PC-3 (cell line): ENCODE measurements around the gene CCM2. TPM values are rescaled to one million over a fixed set of nuclear protein-coding genes. Genes with fewer than 3 reads are reported as not detected.

Source experiments
- ATAC-seq: fragments of 200-7000 bp; cut with Tn5 transposase; 2 replicates; pipeline ENCODE4 v1.9.1; 2020; ENCODE audit warnings: mild to moderate bottlenecking, moderate library complexity
- BruUV-seq: library from RNA; stranded (reverse); fragments of 400-500 nt; replicated peaks from 2 replicates; lab custom pipeline; 2021; lab: Mats Ljungman, UMichigan
- CTCF ChIA-PET: fragments of 300-600 bp; sonication (Branson Sonifier 250); formaldehyde crosslinking; loops from one replicate; lab custom pipeline; 2022; ENCODE audit warnings: antibody characterized with exemption; lab: Charles Lee
- POLR2A ChIA-PET: fragments of 300-600 bp; sonication (Branson Sonifier 250); formaldehyde crosslinking; loops from one replicate; lab custom pipeline; 2022; ENCODE audit warnings: antibody characterized with exemption; ENCODE audit not compliant: unreplicated experiment; lab: Charles Lee
- DNase-seq: peaks from one replicate; pipeline ENCODE4 v3.0.0-alpha.2; 2015
- H2AFZ ChIP-seq: fragments of 300-600 bp; sonication (generic); 2 replicates; pipeline ENCODE4 v1.6.0; 2016; ENCODE audit warnings: antibody characterized with exemption, low read length
- H3F3A ChIP-seq: fragments of 300-600 bp; sonication (generic); one replicate; pipeline ENCODE4 v1.6.0; 2017; ENCODE audit warnings: antibody characterized with exemption, low read length, control low read depth, mild to moderate bottlenecking; ENCODE audit not compliant: unreplicated experiment
- H3K27ac ChIP-seq: fragments of 300-600 bp; sonication (generic); 2 replicates; pipeline ENCODE4 v1.5.1; 2016; ENCODE audit warnings: mild to moderate bottlenecking, low read length
- H3K27me3 ChIP-seq: fragments of 300-600 bp; sonication (generic); 2 replicates; pipeline ENCODE4 v1.6.1; 2016; ENCODE audit warnings: low read length, mixed read lengths
- H3K36me3 ChIP-seq: fragments of 300-600 bp; sonication (generic); 2 replicates; pipeline ENCODE4 v1.6.1; 2016; ENCODE audit warnings: low read depth, mixed run types, low read length, mixed read lengths
- H3K4me1 ChIP-seq: fragments of 300-600 bp; sonication (generic); 2 replicates; pipeline ENCODE4 v1.5.1; 2016; ENCODE audit warnings: low read length; ENCODE audit not compliant: insufficient read depth
- H3K4me2 ChIP-seq: fragments of 300-600 bp; sonication (generic); 2 replicates; pipeline ENCODE4 v1.6.0; 2016; ENCODE audit warnings: low read length
- H3K4me3 ChIP-seq: fragments of 300-600 bp; sonication (generic); 2 replicates; pipeline ENCODE4 v1.5.1; 2016; ENCODE audit warnings: mild to moderate bottlenecking, low read length, mixed read lengths
- H3K79me2 ChIP-seq: fragments of 300-600 bp; sonication (generic); 2 replicates; pipeline ENCODE4 v1.6.1; 2017; ENCODE audit warnings: low read length, mixed read lengths
- H3K9ac ChIP-seq: fragments of 300-600 bp; sonication (generic); 2 replicates; pipeline ENCODE4 v1.6.0; 2016; ENCODE audit warnings: mild to moderate bottlenecking, low read length
- H3K9me2 ChIP-seq: fragments of 300-600 bp; sonication (generic); replicated peaks from 2 replicates; pipeline ENCODE4 v1.6.1; 2016; ENCODE audit warnings: mixed run types, low read length, mixed read lengths
- H3K9me3 ChIP-seq: fragments of 300-600 bp; sonication (generic); 2 replicates; pipeline ENCODE4 v1.6.1; 2016; ENCODE audit warnings: low read length, mixed read lengths
- H4K20me1 ChIP-seq: fragments of 300-600 bp; sonication (generic); 2 replicates; pipeline ENCODE4 v1.6.1; 2016; ENCODE audit warnings: low read length, mixed read lengths
- EZH2 ChIP-seq: fragments of 300-600 bp; sonication (generic); IDR thresholded peaks from one replicate; pipeline ENCODE4 v1.6.1; 2017; ENCODE audit warnings: antibody characterized with exemption, mild to moderate bottlenecking, low read length; ENCODE audit not compliant: unreplicated experiment
- EZH2phosphoT487 ChIP-seq: fragments of 300-600 bp; sonication (generic); IDR thresholded peaks from 2 replicates; pipeline ENCODE4 v1.6.1; 2018; ENCODE audit warnings: mild to moderate bottlenecking, antibody characterized with exemption, low read length, borderline replicate concordance
- intact Hi-C: fragments of 100-400 bp; cut with micrococcal nuclease; formaldehyde crosslinking; loops from 2 replicates; pipeline ENCODE4 v1.9.0; 2023
- total RNA-seq: library from RNA; depleted of rRNA; stranded (reverse); fragments of >200 nt; gene quantifications from 2 replicates; pipeline ENCODE4 v1.2.3, GENCODE V29; 2014
- TF ChIP-seq, protein P1 (sequence below): fragments of 300-600 bp; sonication (generic); conservative IDR thresholded peaks from 2 replicates; pipeline ENCODE4 v1.5.1; 2017; ENCODE audit warnings: antibody characterized with exemption, low read depth, mild to moderate bottlenecking, low read length

The CCM2 gene
- total RNA-seq, 1 experiment from 2014 or later: 56.6 TPM

DNA sequence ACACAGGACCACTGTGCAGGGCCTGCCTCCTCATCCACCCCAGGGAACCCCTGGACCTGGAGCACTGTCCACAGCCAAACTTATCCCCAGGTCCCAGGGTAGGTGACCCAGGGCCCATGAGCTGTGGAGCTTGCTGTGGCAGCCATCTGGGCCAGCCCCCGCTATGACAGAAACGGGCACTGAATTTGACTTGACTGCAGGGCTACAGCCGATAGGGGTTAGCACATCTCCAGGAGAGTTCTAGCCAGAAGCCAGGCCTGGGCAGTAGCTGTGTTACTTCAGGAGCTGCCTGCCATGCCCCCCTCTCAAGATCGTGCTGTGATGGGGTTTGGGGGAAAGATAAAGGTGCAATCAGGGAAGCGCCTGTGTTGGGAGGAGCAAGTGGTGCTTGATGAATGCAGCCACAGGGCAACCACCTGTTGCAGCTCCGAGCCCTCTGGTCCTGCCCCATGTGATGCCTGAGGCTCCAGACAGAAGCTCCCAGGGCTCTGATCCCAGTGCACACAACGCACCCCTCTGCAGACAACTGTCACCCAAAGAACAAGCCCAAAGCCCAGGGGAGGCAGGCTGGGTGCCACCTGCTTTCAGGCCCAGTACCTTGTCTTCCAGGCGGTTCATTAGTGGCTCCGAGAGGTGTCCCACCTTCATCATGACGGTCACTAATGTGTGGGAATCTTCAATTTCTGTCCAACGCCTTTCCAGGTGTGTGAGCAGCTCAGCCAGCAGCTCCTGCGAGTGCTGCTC, 105.0 kb downstream of the CCM2 start:
- POLR2A ChIA-PET: no interaction called here
- H2AFZ ChIP-seq: no peak overlapping the region
- TF ChIP-seq, protein P1, sequence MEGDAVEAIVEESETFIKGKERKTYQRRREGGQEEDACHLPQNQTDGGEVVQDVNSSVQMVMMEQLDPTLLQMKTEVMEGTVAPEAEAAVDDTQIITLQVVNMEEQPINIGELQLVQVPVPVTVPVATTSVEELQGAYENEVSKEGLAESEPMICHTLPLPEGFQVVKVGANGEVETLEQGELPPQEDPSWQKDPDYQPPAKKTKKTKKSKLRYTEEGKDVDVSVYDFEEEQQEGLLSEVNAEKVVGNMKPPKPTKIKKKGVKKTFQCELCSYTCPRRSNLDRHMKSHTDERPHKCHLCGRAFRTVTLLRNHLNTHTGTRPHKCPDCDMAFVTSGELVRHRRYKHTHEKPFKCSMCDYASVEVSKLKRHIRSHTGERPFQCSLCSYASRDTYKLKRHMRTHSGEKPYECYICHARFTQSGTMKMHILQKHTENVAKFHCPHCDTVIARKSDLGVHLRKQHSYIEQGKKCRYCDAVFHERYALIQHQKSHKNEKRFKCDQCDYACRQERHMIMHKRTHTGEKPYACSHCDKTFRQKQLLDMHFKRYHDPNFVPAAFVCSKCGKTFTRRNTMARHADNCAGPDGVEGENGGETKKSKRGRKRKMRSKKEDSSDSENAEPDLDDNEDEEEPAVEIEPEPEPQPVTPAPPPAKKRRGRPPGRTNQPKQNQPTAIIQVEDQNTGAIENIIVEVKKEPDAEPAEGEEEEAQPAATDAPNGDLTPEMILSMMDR: no peak
- TF ChIP-seq EZH2phosphoT487: no peak
- TF ChIP-seq EZH2: no peak

DNA sequence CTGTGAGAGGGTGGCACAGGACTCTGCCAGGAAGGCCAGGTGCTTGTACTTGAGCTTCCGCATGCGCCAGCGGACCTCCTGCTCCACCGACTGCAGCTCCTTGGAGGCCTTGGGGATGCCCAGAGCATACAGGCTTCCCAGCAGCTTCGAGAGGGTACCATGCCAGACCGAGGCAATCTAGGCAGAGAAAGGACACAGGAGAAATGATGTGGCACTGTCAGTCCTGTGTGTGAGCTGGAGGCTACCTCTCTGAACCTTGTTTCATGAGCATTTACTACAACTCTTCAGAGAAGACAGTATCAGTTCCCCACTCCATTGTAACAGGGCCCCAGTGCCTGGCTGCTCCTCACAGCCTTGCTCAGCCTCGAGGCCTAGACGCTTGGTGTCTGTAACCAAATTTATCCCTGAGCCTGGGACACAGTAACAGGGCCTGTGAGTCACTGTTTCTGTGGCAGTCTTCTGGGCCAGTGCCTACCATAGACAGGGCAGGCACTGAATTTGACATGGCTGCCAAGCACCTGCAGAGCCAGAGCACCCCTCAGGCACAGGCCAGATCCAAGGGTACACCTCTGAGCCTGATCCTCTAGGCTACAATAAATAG, 105.7 kb downstream of the CCM2 start:
- TF ChIP-seq EZH2phosphoT487 (no peak), EZH2 (no peak)
- TF ChIP-seq, protein P1: no peak
- peaks cover 81% of the 10 kb centered on the region for H3K36me3 ChIP-seq
- CTCF ChIA-PET: no interaction called here

More for the DNA sequence above, 105.0 kb downstream of the CCM2 start:
- H3F3A ChIP-seq: no peaks in the 10 kb centered on the region
- no peak overlapping the region for H3K9ac ChIP-seq
- intact Hi-C loops: no loop called here
- H3K36me3 ChIP-seq: peaks cover 88% of the 10 kb centered on the region
- H3K79me2 ChIP-seq: peaks cover 47% of the 10 kb centered on the region
- H3K27ac ChIP-seq: no peak overlapping the region
- peaks cover 18% of the 10 kb centered on the region for H3K4me1 ChIP-seq
- DNase-seq (no peak), ATAC-seq (no peak)
- CTCF ChIA-PET: no interaction called here
- H4K20me1 ChIP-seq: peaks cover 33% of the 10 kb centered on the region; the same call in 1 of the 2 replicates
- no peaks in the 10 kb centered on the region for H3K9me2 ChIP-seq
- H3K9me3 ChIP-seq: no peaks in the 10 kb centered on the region
- no TSS peak for BruUV-seq
- H3K4me3 ChIP-seq: no peak overlapping the region
- no peak overlapping the region for H3K4me2 ChIP-seq
- no peaks in the 10 kb centered on the region for H3K27me3 ChIP-seq

DNA sequence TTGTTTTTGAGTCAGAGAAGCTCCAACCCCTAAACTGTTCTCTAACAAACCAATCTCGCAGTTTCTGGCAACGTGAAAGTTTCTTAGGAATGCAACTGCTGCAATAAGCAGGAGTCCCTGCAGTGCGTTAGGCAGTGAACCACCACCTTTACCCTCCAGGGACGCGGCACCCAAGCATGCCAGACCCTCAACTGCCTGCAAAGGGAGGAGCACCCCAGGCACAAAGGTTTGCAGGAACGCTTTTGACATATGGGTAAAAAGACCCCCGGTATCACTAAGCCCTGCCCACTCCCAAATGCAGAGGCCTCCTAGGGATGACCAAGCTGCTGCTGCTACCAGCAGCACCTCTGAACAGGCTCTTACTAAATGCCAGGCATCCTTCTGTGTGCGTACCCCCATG, 106.8 kb downstream of the CCM2 start:
- Histone ChIP-seq H3K9ac (no peak overlapping the region), H3K9me3 (no peaks in the 10 kb centered on the region), H3K4me3 (no peak overlapping the region), H3K79me2 (peaks cover 62% of the 10 kb centered on the region), H3K9me2 (no peaks in the 10 kb centered on the region), H3F3A (no peaks in the 10 kb centered on the region), H3K36me3 (peaks cover 70% of the 10 kb centered on the region), H3K4me1 (peaks cover 24% of the 10 kb centered on the region), H3K27ac (no peak overlapping the region), H2AFZ (no peak overlapping the region), H3K4me2 (no peak overlapping the region), H4K20me1 (peaks cover 35% of the 10 kb centered on the region; the same call in 1 of the 2 replicates), H3K27me3 (no peaks in the 10 kb centered on the region)
- ChIA-PET POLR2A (no interaction called here), CTCF (no interaction called here)
- no peak for DNase-seq
- BruUV-seq: no TSS peak
- ATAC-seq: no peak
- intact Hi-C loops: no loop called here
- TF ChIP-seq EZH2phosphoT487 (no peak), EZH2 (no peak)
- TF ChIP-seq, protein P1: no peak

More for the DNA sequence above, 105.7 kb downstream of the CCM2 start:
- POLR2A ChIA-PET: no interaction called here
- H3K9me3 ChIP-seq: no peaks in the 10 kb centered on the region
- no peak overlapping the region for H2AFZ ChIP-seq
- no TSS peak for BruUV-seq
- no peak for DNase-seq
- no peak overlapping the region for H3K9ac ChIP-seq
- no peak overlapping the region for H3K4me3 ChIP-seq
- peaks cover 24% of the 10 kb centered on the region for H3K4me1 ChIP-seq
- H3K4me2 ChIP-seq: no peak overlapping the region
- peaks cover 54% of the 10 kb centered on the region for H3K79me2 ChIP-seq
- intact Hi-C loops: no loop called here
- H3K27me3 ChIP-seq: no peaks in the 10 kb centered on the region
- peaks cover 35% of the 10 kb centered on the region; the same call in 1 of the 2 replicates for H4K20me1 ChIP-seq
- no peaks in the 10 kb centered on the region for H3K9me2 ChIP-seq
- no peak overlapping the region for H3K27ac ChIP-seq
- no peaks in the 10 kb centered on the region for H3F3A ChIP-seq
- ATAC-seq: no peak
